Fibroblast of peridontal ligament (primary cell): Measurements from ENCODE around the gene WDR86.
A peak's percentile ranks its signal among the peaks of the same experiment; 100 is the strongest.

Experiments
- DNase-seq: peaks from one replicate; pipeline ENCODE4 v3.0.0-alpha.2; 2010; ENCODE audit errors: extremely low read depth

WDR86 gene

DNA sequence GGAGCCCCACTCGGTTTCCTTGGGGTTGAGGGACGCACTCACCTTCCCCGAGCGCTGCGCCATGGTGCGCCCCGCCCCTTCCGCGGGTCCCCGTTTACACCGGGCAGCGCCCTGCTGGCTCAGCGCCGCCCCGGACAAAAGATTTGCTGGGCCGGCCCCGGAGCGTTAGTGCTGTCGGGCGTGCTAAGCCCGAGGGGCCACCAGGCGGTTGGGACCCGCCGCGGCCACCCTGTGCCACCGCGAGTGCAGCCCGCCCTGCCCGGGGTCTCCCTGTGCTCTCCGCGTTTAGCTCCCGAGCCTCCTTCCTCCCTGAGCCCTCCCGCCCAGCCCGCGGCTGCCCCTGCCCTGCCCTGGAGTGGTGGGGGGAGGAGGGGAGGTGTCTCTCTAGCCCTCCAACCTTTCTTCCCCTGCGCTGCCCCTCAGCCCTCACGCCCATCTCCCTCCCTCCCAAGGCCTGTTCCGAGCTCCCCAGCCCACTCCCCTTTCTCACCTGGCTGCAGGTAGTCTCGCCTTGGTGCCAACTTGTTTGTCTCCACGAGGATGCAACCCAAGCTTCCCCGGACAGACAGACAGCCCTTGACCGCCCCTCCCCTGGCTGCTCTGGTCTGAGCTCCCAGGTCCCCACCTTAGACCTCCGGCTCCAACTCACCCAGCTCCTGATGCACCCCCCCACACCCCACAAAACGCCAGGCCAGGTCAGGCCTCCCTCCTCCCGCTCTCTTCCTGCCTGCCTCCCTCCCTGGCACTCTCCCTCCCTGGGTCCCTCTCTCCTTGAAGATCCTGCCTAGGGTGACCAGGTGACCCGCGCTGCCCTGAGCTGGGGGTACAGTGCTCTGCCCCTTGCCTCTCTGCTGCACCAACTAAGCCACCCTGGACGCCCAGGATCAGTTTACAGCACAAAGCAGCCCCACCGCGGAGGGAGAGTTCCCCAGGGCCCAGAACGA, 30.3 kb upstream of the WDR86 start, which contains the start of gene CRYGN:
CRYGN (minus strand) TSS at position 287 of the 944 bp plus-strand sequence; CDS start at position 63, 224 bp downstream.
- DNase-seq, result no peak

DNA sequence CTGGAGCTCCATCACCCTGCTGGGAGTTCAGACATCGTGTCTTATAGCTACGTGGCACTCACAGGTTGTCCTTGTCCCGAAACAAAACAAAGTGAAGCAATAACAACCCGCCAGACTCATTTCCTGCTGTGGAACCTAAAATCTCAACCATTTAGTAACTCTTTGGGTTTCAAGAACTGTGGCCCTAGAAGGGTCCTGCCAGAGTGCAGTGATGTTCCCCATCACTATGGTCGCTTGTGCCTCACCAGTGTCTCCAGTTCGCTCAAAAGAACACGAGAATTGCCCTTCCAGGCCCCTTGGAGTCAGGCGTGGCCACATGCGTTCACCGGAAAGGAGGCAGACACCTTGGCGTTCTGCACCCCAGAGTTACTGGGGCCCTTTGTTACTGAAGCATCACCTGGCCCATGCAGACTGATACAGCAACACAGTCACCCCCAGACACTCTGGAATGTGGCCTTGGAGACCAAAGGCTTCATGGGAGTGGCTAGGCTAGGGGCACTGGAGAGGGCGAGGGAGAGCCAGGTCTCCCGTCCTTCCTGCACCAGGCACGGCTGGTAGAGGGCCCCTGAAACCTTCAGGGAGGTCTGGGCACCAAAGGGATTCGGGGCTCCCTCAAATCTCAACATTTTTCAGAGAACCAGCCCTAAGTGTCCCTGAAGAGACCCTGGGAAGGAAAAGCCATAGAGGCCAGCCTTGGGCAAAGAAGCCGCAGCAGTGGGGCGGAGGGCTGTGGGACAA, 29.2 kb upstream of the WDR86 start:
- DNase-seq, result no peak

DNA sequence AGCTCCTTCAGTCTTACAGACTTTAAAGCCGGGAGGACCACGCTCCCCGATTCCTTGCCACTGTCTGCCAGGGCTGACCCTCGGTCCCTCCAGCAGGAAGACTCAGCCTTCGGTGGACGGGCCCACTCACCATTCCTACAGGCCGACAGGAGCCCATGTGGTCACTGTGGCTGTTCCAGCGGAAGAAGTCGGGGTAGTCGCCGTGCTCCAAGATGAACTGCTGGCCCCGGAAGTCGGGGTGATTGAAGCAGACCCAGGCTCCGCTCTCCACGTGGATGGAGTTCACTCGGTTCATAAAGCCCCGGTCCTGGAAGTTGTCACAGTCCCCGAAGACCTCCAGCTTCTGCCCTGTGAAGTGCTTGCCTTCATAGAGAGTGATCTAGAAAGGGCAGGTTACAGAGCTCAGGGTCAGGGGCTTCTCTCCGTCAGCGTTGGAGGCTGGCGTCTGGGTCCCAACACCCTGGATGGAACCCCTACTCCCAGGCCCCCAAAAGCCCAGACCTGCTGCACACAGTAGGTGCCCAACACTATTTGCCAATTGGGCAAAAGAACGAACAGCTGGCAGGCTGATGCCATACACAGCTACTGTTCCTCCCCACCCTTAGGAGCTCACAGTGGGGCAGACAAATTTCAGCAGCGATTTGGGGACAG, 28.2 kb upstream of the WDR86 start:
- no peak for DNase-seq

DNA sequence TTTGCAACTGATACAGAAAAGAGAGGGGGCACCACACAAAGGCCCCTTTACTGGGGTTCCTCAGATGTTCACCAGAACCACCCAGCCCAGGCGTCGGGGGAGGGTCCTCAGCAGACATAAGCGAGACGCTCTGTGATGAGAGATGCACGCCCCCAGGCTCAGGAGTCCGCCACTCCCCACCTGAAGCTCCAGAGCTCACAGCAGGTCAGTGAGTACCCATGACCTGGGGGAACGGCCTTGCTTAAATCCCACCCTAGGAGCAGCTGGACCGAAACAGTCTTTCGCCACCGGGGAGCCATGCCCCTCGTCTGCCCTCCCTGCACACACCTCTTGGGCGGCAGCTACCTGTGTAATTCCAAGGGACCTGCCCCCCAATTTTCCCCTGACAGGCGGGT, 27.3 kb upstream of the WDR86 start:
- DNase-seq, result no peak

DNA sequence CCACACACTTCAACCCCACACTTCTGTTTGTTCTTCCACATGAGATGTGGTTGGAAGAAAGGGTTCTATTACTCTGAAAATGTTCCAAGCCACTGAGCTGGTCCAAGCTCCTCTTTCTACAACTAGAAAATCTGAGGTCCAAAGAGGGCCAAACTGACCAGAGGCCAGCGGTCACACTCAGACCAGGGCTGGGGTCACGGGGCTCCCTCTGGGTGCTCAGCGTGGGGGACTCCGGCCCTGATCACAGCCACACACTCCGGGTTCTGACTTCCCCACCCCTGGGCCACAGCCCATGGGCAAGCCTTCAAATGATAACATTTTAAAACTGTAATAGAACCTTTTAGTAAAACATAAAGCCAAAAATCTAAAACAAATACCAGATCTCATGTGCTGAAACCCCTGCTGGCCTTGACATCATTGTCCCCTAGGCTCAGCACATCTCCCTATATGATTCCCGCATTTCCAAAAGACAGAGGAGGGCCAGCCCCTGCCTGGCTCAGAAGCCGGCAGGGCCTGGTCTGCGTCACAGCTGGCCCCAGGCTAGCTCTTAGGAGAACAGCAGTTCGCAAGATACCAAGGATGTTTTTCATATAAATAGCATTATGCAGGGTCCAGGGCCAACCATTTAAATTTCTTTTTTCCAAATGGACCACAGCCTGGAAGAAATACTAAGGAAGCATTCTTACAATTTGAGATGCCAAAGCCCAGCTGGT, 26.8 kb upstream of the WDR86 start:
- peak; percentile 47 for DNase-seq

DNA sequence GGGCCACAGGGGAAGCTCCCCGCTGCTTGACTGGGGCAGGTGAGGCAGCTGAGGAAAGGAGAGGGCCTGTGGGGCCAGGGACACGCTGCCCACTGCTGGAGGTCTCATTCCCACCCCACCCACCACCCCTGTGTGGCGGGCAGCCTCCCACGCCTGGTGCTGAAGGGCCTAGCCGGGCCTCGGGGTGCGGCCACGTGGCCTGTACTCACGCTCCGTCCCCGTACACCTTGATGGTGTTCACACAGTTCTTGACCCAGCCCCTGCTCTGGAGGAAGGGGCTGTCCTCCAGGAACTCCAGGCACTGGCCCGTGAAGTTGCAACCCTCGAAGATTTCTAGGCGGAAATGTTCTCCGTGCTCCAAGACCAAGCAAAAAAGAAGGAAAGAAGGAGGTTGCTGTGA, 26.1 kb upstream of the WDR86 start:
- no peak for DNase-seq

DNA sequence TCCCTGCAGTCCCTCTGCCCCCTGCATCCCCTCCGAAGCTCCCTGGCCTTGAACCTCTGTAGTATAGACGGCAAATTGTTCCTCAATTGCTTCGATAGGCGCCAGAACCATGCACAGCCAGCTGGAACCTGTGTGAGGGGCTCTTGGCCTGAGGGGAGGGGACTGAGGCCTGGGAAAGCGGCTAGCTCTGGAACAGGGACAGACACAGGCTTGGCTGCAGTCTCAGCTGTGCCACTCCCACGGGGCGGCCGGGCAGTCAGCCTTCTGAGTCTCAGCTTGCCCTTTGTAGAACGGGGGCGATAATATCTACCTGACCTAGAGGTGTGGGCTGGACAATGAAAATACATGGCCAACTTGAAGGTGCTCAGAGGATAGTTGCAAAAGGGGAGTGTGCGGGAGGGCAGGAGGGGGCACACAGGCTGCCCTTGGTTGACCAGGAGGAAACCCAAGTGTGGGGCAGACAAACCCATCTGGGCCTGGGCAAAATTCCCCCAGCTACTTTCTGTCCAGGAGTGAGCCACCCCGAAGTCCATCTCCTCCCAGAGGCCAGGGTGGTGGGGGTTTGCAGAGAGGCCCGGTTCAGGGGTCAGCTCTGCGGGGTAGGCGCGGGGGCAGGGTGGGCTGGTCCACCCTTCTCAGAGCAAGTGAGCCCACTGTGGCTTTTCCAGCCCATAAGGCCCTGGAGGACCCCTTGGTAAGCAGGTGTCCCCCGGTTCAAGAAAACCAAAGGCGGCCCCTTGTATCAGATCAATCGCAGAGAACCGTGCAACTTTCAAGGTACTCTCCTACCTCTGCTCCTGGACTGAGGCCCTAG, 25.5 kb upstream of the WDR86 start:
- DNase-seq, result no peak

DNA sequence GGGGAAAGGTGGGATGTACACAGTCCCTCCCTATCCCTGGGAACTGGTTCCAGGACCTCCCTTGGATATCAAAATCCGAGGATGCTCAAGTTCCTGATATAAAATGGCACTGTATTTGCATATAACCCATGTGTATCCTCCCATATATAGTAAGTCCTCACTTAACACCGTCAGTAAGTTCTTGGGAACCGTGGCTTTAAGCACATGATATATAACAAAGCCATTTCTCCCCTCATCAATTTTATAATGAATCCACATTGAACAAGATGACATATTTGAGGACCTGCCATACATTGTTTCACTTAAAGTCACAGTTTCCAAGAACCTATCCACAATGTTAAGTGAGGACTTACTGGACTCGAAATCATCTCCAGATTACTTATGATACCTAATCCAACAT, 24.7 kb upstream of the WDR86 start:
- no peak for DNase-seq

DNA sequence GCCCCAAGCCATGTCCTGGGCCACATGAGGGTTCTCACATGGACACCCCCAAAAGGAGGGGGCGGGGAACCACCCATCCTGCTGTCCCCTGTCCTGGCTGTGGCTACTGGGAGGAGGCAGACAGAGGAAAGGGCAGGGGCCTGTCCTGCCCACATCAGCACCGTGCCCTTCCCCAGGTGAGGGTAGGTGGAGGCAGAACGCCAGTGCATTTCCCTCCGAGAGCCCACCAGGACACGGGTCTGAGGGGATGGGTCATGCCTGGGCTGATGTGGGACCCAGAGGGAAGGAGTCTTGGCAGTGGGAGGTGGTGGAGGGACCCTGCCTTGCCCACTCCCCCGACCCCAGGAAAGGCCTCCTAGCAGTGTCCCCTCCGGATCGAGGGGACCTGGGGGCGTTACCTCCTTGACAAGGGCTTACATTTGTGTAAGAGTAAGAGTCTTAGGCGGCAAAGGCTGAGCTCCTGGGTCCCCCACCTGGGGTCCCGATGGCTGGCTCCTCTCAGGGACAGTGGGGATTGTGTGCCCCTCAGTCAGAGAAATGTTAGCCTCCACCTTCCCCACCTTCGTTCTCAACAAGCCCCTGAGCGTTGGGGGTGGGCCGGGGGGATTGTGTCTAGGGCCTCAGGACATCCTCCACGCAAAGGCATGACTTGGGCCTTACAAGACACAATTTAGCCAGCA, 24.0 kb upstream of the WDR86 start:
- DNase-seq, result no peak

DNA sequence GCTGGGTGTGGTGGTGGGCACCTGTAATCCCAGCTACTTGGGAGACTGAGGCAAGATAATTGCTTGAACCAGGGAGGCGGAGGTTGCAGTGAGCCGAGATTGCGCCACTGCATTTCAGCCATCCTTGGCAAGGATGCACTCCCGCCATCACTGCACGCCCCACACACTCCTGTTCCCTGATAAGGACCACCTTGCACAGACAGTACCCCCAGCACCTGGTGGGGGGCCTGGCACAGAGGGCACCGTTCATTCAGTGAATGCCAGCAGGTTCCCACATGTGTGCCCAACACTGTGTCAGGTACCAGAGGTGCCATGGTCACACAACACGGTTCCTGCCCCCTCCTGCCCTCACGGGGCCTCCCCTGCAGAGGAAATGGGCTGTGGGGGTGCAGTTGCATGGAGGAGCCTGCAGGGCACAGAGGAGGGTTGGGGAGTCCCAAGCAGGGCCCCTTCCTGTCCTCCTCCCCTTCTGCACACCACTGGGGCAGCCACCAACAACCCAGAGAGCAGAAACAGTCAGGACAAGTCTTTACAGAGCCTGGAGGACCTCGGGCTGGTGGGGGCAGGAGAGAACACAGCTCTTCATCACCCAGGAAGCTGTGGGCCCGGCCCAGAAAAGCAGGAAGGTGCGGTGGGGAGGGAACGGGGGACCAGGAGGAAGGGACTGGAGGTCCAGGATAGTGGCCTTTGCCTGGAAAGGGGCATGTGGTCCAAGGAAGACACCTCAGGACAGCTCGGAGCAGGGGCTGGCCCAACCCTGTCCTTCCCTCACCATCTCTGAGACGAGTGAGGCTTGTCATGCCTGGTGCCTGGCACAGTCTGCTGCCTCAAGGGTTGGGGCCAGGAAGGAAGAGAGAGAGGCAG, 23.1 kb upstream of the WDR86 start:
- no peak for DNase-seq

DNA sequence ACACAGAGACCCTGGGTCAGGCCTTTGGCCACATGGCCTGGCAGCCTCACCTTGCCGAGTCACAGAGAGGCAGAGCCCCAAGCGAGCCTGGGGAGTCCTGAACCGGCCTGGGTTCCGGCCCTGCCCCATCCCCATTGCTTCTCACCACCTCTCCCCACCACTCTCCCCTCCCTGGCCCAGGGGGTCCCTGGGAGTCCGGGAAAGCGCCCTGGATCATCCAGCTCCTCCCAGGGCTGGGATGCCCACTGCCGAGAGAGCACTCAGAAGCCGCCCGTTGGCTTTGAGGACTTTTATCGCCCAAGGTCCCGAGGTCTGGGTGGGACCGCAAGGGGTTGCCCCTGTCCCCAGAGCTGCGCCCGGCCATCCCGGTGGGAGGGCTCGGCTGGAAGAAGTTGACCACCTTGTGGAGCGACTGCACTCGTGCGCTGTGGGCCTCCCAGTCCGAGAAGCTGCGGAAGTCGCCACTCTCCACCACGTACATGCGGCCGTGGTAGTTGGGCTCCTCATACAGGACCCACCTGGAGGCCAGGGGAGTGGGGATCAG, 22.0 kb upstream of the WDR86 start:
- DNase-seq, result no peak

DNA sequence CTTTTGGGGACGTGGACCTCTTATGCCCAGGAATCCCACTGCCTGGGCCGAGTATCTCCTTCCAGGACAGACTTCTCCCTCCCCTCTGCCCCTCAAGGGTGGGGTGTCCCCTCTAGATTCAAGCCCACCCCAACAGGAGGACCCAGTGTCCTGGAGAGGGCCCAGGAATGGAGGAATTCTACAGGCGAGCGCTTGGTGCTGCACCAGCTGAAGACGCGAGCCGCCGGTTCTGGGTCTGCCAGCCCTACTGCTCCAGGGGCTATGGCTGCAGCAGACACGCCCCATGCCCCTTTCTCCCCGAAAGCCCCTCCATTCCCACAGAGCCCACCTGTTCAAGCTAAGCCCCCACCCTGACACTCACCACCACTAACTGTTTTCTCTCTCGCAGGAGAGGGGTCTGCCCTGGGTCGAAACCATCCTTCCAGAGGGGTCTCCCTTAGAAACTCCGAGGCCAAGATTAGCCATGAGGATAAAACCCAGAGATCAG, 21.5 kb upstream of the WDR86 start:
- no peak for DNase-seq

DNA sequence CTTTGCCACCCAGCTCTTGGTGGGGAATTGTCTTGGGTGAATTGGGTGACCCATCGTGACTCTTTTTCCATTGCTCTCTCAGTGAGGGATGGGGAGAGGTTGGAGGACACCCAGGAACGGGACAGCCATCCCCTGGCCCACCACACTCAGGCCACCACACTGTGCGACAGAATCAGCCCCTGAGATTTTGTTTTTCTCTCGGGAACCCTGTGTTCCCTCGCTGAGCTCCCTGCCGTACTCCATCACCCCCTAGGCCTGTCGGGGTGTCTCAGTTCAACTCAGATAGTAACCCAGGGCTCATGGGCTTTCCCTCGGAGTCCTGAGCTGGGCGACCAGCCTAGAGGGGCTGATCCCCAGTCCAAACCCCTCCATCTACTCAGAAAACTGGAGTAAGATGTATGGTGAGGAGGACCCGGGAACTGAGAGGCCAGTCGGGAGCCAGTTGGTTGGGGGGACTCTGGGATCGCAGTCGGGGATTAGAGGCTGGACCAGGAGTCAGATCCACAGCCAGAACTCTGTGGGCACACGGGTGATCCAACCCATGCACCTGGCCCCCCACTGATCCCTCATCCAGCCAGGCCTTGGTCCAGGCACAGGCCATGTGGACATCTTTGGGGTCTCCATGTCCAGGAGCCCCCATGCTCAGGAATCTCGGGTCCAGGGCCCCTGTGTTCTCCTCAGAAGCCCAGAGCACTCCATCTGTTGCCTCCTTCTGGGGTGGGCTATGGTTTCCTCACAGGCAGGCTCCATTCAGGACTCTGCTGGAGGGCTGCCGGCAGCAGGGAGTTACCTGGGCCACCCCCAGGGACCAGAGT, 20.8 kb upstream of the WDR86 start:
- DNase-seq, result no peak

DNA sequence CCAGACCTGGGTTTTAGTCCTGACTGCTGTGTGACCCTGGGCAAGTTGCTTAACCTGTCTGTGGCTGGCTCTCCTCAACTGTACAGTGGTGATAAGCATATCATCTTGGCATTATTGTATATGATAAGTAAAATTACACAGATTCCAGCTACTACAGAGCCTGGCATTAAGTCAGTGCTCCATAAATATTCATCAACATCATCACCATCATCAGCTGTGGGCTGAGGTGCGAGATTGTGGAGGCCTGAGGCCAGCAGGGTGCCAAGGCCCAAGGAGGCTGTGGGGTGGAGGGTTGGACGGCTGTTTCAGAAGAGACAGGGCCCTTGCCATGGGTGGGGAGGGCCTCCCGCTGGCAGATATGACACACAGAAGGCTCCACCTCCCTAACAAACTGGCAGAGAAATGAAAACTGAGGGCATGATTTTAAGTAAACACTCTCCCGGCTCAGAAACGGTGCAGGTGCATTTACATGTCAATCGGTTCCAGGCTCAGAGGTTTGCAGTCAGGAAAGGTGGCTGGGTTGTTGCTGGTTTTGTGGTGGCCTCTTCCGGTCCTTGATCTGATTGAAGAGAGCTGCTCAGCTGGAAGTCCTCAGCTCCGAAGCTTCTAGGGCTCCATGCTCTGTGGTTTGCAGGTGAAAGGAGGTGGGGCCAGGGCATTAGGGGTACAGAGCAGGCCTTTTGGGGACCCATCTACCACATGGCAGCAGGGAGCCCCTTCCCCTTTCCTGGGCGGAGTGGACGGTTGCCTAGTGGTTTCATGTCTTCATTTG, 19.9 kb upstream of the WDR86 start:
- no peak for DNase-seq

DNA sequence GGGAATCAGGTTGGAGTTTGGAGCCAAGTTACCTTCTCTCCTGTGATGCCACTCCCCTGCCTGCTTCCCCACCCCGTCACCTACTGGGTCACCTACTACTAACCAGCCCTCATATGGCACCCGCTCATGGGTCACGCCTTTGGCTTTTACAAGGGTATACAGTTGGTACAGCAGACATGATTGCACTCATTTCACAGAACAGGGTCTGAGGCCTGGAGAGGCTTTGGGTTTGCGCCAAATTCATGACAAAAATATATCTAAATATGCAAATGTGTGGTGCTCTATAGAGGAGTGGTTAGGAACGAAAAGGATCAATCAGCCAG, 19.4 kb upstream of the WDR86 start:
- DNase-seq, result no peak

DNA sequence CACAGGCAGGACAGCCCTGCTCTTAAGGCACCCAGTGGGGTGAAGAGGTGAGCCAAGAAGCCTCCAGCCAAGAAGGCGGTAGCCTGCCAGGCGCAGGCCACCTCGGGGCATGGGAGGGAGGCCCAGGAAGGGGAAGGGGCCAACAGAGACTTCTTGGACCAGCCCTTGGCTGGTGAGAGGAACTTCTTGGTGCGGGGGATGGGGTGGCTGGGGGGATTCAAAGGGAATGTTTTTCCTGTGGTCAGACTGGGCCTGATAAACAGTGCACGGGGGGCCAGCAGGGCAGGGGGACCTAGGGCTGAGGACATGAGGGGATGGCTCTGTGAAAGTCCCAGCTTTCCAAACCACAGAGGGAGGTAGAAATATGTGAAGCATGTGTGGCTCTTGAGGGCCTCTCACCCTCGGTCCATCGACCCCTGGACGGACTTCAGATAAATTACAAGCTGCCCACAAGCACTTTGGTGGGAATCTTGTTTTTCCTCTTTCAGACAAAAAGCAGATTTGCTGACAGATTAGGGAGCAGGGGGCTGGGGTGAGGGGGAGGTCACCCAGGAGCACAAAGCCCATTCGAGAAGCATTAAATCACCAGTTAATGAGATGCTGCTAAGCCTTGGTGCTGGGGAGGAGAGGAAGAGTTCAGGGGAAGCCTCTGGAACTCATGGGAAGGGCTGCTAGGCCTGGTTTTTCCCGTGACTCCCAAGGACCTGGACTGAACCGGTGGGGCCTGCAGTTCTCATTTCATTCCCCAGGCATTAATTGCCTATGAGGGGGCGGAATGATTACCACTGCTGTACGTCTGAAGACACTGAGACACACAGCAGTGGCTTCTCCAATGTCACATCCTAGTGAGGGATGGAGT, 18.8 kb upstream of the WDR86 start:
- DNase-seq, result peak; percentile 35
